GM12892 (cell line): Measurements from ENCODE around the gene PPP1R14C.

ENCODE experiments used
- POLR2A ChIP-seq: IDR thresholded peaks from 2 replicates; pipeline ENCODE4 v1.6.1; 2011; ENCODE audit warnings: low read depth, low read length, control low read depth
- POLR2AphosphoS5 ChIP-seq: IDR thresholded peaks from 2 replicates; pipeline ENCODE4 v1.6.1; 2011; ENCODE audit warnings: low read depth, low read length, control low read depth
- TAF1 ChIP-seq: IDR thresholded peaks from 2 replicates; pipeline ENCODE4 v1.6.1; 2011; ENCODE audit warnings: low read depth, mild to moderate bottlenecking, control low read depth, low read length, borderline replicate concordance

- TF ChIP-seq TAF1: no peak
- TF ChIP-seq POLR2AphosphoS5: no peak
- TF ChIP-seq POLR2A: no peak
Measured at GRCh38 chr6:150293423-150294173, 150.8 kb downstream of the PPP1R14C start.
